ENCODE measurements around the gene NUP107. TPM values are rescaled to one million over a fixed set of nuclear protein-coding genes. Genes with fewer than 3 reads are reported as not detected.
"Not testable (repeated sequence)": the region's sequence is repeated elsewhere in the genome, so short reads cannot be mapped to it uniquely, and the experiment has no call there.

Gene NUP107
- total and polyA plus RNA-seq, 4 donors, result 32.3 to 56.2 (median 46.8) TPM

DNA sequence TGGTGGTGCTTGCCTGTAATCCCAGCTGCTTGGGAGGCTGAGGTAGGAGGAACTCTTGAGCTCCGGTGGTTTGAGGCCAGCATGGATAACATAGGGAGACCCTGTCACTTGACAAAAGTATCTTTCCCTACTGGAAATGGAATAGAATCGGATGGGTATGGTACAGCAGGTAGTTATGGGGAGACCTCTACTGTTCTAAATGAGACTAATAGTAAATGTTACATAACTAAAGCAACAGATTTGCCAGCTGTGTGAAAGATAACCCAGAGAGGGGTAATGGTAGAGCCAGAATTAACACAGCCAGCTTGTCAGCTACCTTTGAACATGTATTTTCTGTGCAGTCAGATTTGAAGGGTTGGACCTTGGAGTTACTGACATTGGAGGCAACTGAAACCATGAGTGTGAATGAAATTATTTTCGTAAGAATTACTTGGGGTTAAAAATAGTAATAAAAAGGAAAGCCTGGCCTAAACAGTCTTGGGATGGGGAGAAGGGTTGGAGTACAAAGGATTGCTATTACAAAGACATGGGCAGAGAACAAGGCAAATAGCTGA, 21.7 kb upstream of the NUP107 start:
- H3K4me3 ChIP-seq (ENCODE audit: low read depth, low read length), result no peak overlapping the region
- H3K27me3 ChIP-seq (ENCODE audit: control insufficient read depth, insufficient read depth, low read length), result no peaks in the 10 kb centered on the region
- H3K4me1 ChIP-seq (ENCODE audit: control insufficient read depth, insufficient read depth, low read length), result no peaks in the 10 kb centered on the region
- DNase-seq (ENCODE audit: low read depth in 4 of 6, low spot score in 6 of 6), result peak in 2 of 6 donors; percentile 13 to 26
- H3K9me3 ChIP-seq (ENCODE audit: control insufficient read depth, insufficient read depth, low read length), result no peaks in the 10 kb centered on the region
- 88% methylated on average over 1 of the region's 3 CpGs for WGBS (ENCODE audit: insufficient coverage)
- H3K27ac ChIP-seq (ENCODE audit: low read depth, low read length), result no peak overlapping the region
- no peaks in the 10 kb centered on the region for H3K36me3 ChIP-seq (ENCODE audit: control insufficient read depth, insufficient read depth, low read length)

DNA sequence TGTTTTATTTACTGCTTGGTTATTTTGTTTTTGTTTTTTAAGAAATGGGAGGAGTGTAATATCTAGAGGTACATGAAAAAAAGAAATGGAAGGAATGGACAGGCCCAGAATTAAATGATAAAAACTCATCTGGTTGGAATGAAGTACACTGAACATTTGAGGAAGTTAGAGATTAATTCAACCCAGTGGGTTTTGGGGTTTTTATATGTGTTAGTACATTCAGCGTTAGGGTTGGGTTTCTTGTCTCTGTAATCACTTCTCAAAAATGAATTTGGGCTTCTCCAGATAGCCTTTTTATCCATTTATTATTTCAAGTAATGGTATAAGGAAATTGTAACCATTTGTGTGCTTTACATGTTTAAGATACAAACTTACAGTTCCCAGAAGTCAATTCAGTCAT, 19.5 kb upstream of the NUP107 start:
- H3K27me3 ChIP-seq (ENCODE audit: control insufficient read depth, insufficient read depth, low read length), result no peaks in the 10 kb centered on the region
- WGBS (ENCODE audit: insufficient coverage), result no CpG with 5 or more reads among the region's 1 CpG
- no peaks in the 10 kb centered on the region for H3K4me1 ChIP-seq (ENCODE audit: control insufficient read depth, insufficient read depth, low read length)
- H3K4me3 ChIP-seq (ENCODE audit: low read depth, low read length), result no peak overlapping the region
- DNase-seq (ENCODE audit: low read depth in 4 of 6, low spot score in 6 of 6), result no peak
- no peaks in the 10 kb centered on the region for H3K36me3 ChIP-seq (ENCODE audit: control insufficient read depth, insufficient read depth, low read length)
- H3K9me3 ChIP-seq (ENCODE audit: control insufficient read depth, insufficient read depth, low read length), result no peaks in the 10 kb centered on the region
- H3K27ac ChIP-seq (ENCODE audit: low read depth, low read length), result no peak overlapping the region

DNA sequence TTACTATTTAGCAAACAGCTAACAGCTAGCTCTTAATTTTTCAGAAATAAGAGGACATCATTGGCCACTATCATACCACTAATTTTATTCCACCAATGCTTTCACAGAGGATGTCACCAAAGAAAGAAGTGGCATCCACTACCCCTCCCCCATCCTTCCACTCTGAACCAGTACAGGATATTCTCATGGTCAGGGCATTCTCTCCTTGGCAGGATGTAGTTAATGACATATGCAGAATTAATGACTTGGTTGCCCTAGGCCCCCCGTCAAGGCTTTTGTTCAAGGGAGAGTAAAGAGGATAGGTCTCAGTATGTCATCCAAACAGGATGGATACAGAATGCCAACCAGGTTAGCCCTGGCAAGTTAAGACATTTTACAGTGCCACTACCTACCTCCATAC, 18.9 kb upstream of the NUP107 start:
- Histone ChIP-seq H3K36me3 (ENCODE audit: control insufficient read depth, insufficient read depth, low read length) (no peaks in the 10 kb centered on the region), H3K9me3 (ENCODE audit: control insufficient read depth, insufficient read depth, low read length) (no peaks in the 10 kb centered on the region), H3K4me3 (ENCODE audit: low read depth, low read length) (no peak overlapping the region), H3K27me3 (ENCODE audit: control insufficient read depth, insufficient read depth, low read length) (no peaks in the 10 kb centered on the region), H3K27ac (ENCODE audit: low read depth, low read length) (no peak overlapping the region), H3K4me1 (ENCODE audit: control insufficient read depth, insufficient read depth, low read length) (no peaks in the 10 kb centered on the region)
- WGBS (ENCODE audit: insufficient coverage), result 0% methylated on average over 1 of the region's 1 CpG
- DNase-seq (ENCODE audit: low read depth in 4 of 6, low spot score in 6 of 6), result no peak

DNA sequence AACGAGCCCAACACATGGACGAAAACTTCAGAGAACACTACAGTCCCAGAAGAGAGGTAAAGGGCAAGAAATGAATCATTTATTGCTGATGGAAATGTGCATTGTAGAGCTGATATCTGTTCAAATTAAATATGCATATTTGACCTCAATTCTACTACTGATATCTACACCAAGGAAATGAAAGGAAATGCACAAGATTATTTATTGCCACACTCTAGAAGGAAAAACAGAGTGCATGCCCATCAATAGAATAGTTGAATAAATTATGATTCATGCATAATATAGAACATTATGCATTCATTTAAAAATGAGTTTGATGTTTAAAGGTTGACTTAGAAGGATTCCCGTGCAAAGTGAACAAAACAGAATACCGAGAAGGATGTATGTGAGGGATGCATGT, 15.6 kb upstream of the NUP107 start:
- no peaks in the 10 kb centered on the region for H3K27me3 ChIP-seq (ENCODE audit: control insufficient read depth, insufficient read depth, low read length)
- no peaks in the 10 kb centered on the region for H3K36me3 ChIP-seq (ENCODE audit: control insufficient read depth, insufficient read depth, low read length)
- no peak overlapping the region for H3K27ac ChIP-seq (ENCODE audit: low read depth, low read length)
- no peak overlapping the region for H3K4me3 ChIP-seq (ENCODE audit: low read depth, low read length)
- no peaks in the 10 kb centered on the region for H3K9me3 ChIP-seq (ENCODE audit: control insufficient read depth, insufficient read depth, low read length)
- 100% methylated on average over 2 of the region's 4 CpGs for WGBS (ENCODE audit: insufficient coverage)
- DNase-seq (ENCODE audit: low read depth in 4 of 6, low spot score in 6 of 6), result no peak
- H3K4me1 ChIP-seq (ENCODE audit: control insufficient read depth, insufficient read depth, low read length), result no peaks in the 10 kb centered on the region

DNA sequence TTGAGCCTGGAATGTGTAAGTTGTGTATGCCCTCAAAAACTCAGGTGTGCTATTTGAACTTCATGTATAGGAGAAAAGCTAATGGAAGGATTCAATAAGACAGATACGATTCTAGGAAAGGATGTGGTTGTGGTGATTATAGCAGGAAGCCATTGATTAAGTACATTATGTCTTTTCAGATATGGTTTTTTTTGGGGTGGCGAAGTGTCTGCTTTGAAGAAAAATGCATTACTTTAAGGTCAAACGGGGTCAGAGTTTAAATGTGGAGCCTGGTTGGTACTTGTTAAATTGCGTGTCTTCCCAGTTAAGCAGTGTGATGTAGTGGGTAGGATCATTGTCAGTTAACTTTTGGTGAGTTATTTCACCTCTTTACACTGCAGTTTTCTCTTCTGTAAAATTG, 13.0 kb upstream of the NUP107 start:
- Histone ChIP-seq H3K4me1 (ENCODE audit: control insufficient read depth, insufficient read depth, low read length) (no peaks in the 10 kb centered on the region), H3K4me3 (ENCODE audit: low read depth, low read length) (no peak overlapping the region), H3K36me3 (ENCODE audit: control insufficient read depth, insufficient read depth, low read length) (no peaks in the 10 kb centered on the region), H3K27ac (ENCODE audit: low read depth, low read length) (no peak overlapping the region), H3K27me3 (ENCODE audit: control insufficient read depth, insufficient read depth, low read length) (no peaks in the 10 kb centered on the region), H3K9me3 (ENCODE audit: control insufficient read depth, insufficient read depth, low read length) (no peaks in the 10 kb centered on the region)
- no peak for DNase-seq (ENCODE audit: low read depth in 4 of 6, low spot score in 6 of 6)
- whole genome bisulfite sequencing (ENCODE audit: insufficient coverage), result 86% methylated on average over 2 of the region's 4 CpGs

DNA sequence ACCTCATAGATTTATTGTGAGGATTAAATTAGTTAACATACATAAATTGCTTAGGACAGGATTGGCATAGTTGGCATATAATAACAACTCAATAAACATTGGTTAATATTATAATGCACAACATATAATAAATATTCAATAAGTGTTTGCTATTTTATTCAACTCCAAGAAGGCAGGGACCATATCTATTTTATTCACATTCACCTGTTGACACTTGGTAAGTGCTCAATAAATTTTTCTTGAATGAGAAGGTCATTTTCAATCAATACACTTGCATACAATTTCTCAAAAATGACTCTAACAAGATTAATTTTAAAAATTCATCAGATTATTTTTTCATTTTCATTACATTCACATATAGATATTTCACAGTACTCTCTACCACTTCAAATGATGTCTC, 12.4 kb upstream of the NUP107 start:
- H3K4me3 ChIP-seq (ENCODE audit: low read depth, low read length), result no peak overlapping the region
- H3K36me3 ChIP-seq (ENCODE audit: control insufficient read depth, insufficient read depth, low read length), result no peaks in the 10 kb centered on the region
- no peak for DNase-seq (ENCODE audit: low read depth in 4 of 6, low spot score in 6 of 6)
- H3K27me3 ChIP-seq (ENCODE audit: control insufficient read depth, insufficient read depth, low read length), result no peaks in the 10 kb centered on the region
- no peak overlapping the region for H3K27ac ChIP-seq (ENCODE audit: low read depth, low read length)
- no peaks in the 10 kb centered on the region for H3K4me1 ChIP-seq (ENCODE audit: control insufficient read depth, insufficient read depth, low read length)
- no peaks in the 10 kb centered on the region for H3K9me3 ChIP-seq (ENCODE audit: control insufficient read depth, insufficient read depth, low read length)

DNA sequence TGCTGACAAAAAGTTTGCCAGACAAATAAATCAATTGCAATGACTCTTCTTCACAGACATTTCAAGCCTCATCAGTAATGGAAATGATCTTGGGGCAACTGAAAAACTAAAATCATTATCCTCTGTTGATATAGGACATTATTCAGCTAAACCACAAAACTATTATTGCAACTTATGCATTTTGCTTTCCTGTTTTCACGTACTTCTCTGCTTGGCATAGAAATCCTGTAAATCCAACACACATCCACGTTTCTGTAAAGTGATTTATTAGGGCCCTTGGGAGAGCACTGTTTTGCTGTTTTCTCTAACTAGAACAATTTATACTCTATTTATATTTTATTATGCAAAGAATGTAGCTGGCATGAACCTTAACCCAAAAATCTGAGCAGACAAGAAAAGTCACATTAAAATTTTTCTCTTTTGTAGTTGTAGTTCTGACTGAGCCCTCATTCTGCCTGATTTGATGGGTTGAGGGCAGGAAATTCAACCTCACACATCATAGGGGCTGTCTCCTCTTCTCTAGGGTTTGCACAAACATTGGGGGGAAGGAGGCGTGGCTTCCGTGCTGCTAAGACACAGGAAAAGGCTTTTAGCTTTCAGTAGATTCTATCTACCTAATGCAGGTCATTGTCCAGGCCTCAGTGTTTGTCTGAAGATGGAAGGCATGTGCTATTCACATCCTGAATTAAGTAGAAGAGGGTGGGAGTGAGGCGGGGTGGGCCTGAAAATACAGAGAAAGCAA, 11.5 kb upstream of the NUP107 start:
- H3K4me1 ChIP-seq (ENCODE audit: control insufficient read depth, insufficient read depth, low read length), result no peaks in the 10 kb centered on the region
- no peaks in the 10 kb centered on the region for H3K9me3 ChIP-seq (ENCODE audit: control insufficient read depth, insufficient read depth, low read length)
- no peaks in the 10 kb centered on the region for H3K36me3 ChIP-seq (ENCODE audit: control insufficient read depth, insufficient read depth, low read length)
- H3K27me3 ChIP-seq (ENCODE audit: control insufficient read depth, insufficient read depth, low read length), result no peaks in the 10 kb centered on the region
- no peak for DNase-seq (ENCODE audit: low read depth in 4 of 6, low spot score in 6 of 6)
- 80% methylated on average over 1 of the region's 5 CpGs for WGBS (ENCODE audit: insufficient coverage)
- H3K27ac ChIP-seq (ENCODE audit: low read depth, low read length), result no peak overlapping the region
- no peak overlapping the region for H3K4me3 ChIP-seq (ENCODE audit: low read depth, low read length)

DNA sequence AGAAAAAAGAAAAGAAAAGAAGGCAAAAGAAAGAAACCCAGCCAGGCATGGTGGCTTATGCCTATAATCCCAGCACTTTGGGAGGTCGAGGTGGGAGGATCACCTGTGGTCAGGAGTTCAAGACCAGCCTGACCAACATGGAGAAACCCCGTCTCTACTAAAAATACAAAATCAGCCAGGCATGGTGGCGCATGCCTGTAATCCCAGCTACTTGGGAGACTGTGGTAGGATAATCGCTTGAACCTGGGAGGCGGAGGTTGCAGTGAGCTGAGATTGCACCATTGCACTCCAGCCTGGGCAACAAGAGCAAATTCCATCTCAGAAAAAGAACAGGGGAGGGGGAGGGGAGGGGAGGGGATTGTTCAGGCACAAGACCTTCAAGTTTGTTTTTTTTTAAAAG, 9.9 kb upstream of the NUP107 start:
- H3K27ac ChIP-seq (ENCODE audit: low read depth, low read length); H3K9me3 ChIP-seq (ENCODE audit: control insufficient read depth, insufficient read depth, low read length); H3K36me3 ChIP-seq (ENCODE audit: control insufficient read depth, insufficient read depth, low read length); H3K4me1 ChIP-seq (ENCODE audit: control insufficient read depth, insufficient read depth, low read length); H3K4me3 ChIP-seq (ENCODE audit: low read depth, low read length); H3K27me3 ChIP-seq (ENCODE audit: control insufficient read depth, insufficient read depth, low read length); DNase-seq (ENCODE audit: low read depth in 4 of 6, low spot score in 6 of 6): not testable (repeated sequence)
- 95% methylated on average over 3 of the region's 5 CpGs for WGBS (ENCODE audit: insufficient coverage)

DNA sequence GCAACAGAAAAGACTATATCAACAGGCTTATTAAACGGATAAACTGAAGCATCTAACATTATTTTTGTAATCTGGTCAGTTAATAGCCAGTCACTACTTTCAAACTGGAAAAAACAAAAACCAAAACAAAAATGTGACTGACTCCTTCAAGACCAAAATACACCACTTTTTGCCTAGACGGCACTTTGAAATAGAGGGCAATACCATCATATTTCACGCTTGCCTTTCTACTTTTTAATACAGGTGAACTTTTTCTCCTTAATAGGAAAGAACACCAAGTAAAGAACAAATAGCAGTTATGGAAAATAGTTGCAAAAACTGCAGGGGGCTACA, 550 bp upstream of the NUP107 start:
- no CpG with 5 or more reads among the region's 3 CpGs for WGBS (ENCODE audit: insufficient coverage)
- Histone ChIP-seq H3K27ac (ENCODE audit: low read depth, low read length) (peak overlapping the region; percentile 80), H3K4me1 (ENCODE audit: control insufficient read depth, insufficient read depth, low read length) (peaks cover 3% of the 10 kb centered on the region), H3K27me3 (ENCODE audit: control insufficient read depth, insufficient read depth, low read length) (no peaks in the 10 kb centered on the region), H3K4me3 (ENCODE audit: low read depth, low read length) (peak overlapping the region; percentile 99), H3K9me3 (ENCODE audit: control insufficient read depth, insufficient read depth, low read length) (no peaks in the 10 kb centered on the region), H3K36me3 (ENCODE audit: control insufficient read depth, insufficient read depth, low read length) (peaks cover 5% of the 10 kb centered on the region)
- DNase-seq (ENCODE audit: low read depth in 4 of 6, low spot score in 6 of 6), result no peak

DNA sequence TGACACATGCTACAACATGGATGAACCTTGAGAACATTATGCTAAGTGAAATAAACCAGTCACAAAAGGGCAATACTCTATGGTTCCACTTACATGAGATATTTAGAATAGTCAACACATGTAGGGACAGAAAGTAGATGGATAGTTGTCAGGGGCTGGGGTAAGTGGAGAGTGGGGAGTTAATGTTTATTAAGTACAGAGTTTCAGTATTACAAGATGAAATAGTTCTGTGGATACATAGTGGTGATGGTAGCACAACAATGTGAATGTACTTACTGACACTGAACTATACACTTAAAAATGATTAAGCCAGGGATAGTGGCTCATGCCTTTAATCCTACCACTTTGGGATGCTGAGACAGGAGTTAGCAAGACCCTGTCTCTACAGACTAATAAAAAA, 8.7 kb downstream of the NUP107 start:
- Histone ChIP-seq H3K9me3 (ENCODE audit: control insufficient read depth, insufficient read depth, low read length) (no peaks in the 10 kb centered on the region), H3K4me1 (ENCODE audit: control insufficient read depth, insufficient read depth, low read length) (no peaks in the 10 kb centered on the region), H3K4me3 (ENCODE audit: low read depth, low read length) (no peak overlapping the region), H3K27me3 (ENCODE audit: control insufficient read depth, insufficient read depth, low read length) (no peaks in the 10 kb centered on the region), H3K27ac (ENCODE audit: low read depth, low read length) (no peak overlapping the region), H3K36me3 (ENCODE audit: control insufficient read depth, insufficient read depth, low read length) (peaks cover 31% of the 10 kb centered on the region)
- DNase-seq (ENCODE audit: low read depth in 4 of 6, low spot score in 6 of 6), result no peak

Measured in spinal cord (tissue), 10 donors.